H1 (cell line): ENCODE data around the gene PANX1. TPM values are rescaled to one million over a fixed set of nuclear protein-coding genes. Genes with fewer than 3 reads are reported as not detected.

ENCODE experiments used
- CREB1 ChIP-seq: IDR thresholded peaks from 2 replicates; pipeline ENCODE4 v1.6.1; 2012; ENCODE audit warnings: inconsistent platforms
- E2F6 ChIP-seq: IDR thresholded peaks from 2 replicates; pipeline ENCODE4 v1.6.1; 2012; ENCODE audit warnings: inconsistent platforms
- KDM4A ChIP-seq: IDR thresholded peaks from one replicate; pipeline ENCODE4 v1.7.1; 2012; ENCODE audit warnings: low read depth, mild to moderate bottlenecking, moderate library complexity, low read length, inconsistent platforms; ENCODE audit not compliant: severe bottlenecking
- RAD21 ChIP-seq, 2 experiments: IDR thresholded peaks in 1 of 2; conservative IDR thresholded peaks in 1 of 2; 2 replicates each; pipeline ENCODE4 v1.6.1; 2011; ENCODE audit warnings: low read depth in 2 of 2, low read length in 2 of 2, improper control_type of control experiment in 1 of 2, inconsistent platforms in 1 of 2, mild to moderate bottlenecking in 1 of 2, moderate library complexity in 1 of 2
- SRF ChIP-seq: IDR thresholded peaks from 2 replicates; pipeline ENCODE4 v1.6.1; 2011; ENCODE audit warnings: mild to moderate bottlenecking, low read depth, low read length, moderate library complexity
- TAF1 ChIP-seq: IDR thresholded peaks from 2 replicates; pipeline ENCODE4 v1.6.1; 2011; ENCODE audit warnings: mild to moderate bottlenecking, low read depth, low read length
- TAF7 ChIP-seq: optimal IDR thresholded peaks from 2 replicates; pipeline ENCODE3; 2011; ENCODE audit warnings: low read depth, mild to moderate bottlenecking, inconsistent platforms, low read length, moderate library complexity, borderline replicate concordance
- polyA plus RNA-seq, 7 experiments: library from polyadenylated mRNA; depleted of rRNA in 3 of 7; stranded (reverse) in 5 of 7; unstranded in 2 of 7; fragments of >200 nt in 5 of 7; fragments of 200-250 nt in 2 of 7; gene quantifications; 1 replicate in 5 of 7; 2 replicates in 1 of 7; 4 replicates in 1 of 7; pipeline versions ENCODE4 v1.2.1 to v1.2.3, GENCODE V29; 2011 to 2013; ENCODE audit warnings: missing spikeins in 2 of 7, mixed read lengths in 2 of 7
- total RNA-seq: library from RNA; stranded (reverse); fragmentation: NEBNext Ultra II Directional; extraction: Animal tissue kit (Norgen Biotek cat#: 25700); gene quantifications from 2 replicates; pipeline ENCODE4 v1.2.1, GENCODE V29; 2021

Gene PANX1
- total and polyA plus RNA-seq, 2 of the 8 experiments (the other 6 are each of a cell fraction or from before 2014, with no cell fraction given) = 15.9 to 35.2 TPM

GRCh38 chr11:94148189-94148588 lies 19.5 kb downstream of the PANX1 start (continued):
- TF ChIP-seq TAF7 = no peak
- TF ChIP-seq E2F6 = no peak
- TF ChIP-seq CREB1 = no peak
- TF ChIP-seq RAD21 (IDR thresholded peaks at IDR 0.05 in 1 of 2, conservative IDR thresholded peaks at IDR 0.05 in 1 of 2; ENCODE audit: low read depth in 2 of 2, low read length in 2 of 2) = no peak
- TF ChIP-seq KDM4A = no peak
- TF ChIP-seq SRF = no peak
- no peak for TF ChIP-seq TAF1
